ENCODE data around the gene NTHL1. TPM values are rescaled to one million over a fixed set of nuclear protein-coding genes. Genes with fewer than 3 reads are reported as not detected.

NTHL1 gene
- total and polyA plus RNA-seq, 3 experiments from 2014 or later, result 16.3 to 29.5 (median 28.7) TPM

DNA sequence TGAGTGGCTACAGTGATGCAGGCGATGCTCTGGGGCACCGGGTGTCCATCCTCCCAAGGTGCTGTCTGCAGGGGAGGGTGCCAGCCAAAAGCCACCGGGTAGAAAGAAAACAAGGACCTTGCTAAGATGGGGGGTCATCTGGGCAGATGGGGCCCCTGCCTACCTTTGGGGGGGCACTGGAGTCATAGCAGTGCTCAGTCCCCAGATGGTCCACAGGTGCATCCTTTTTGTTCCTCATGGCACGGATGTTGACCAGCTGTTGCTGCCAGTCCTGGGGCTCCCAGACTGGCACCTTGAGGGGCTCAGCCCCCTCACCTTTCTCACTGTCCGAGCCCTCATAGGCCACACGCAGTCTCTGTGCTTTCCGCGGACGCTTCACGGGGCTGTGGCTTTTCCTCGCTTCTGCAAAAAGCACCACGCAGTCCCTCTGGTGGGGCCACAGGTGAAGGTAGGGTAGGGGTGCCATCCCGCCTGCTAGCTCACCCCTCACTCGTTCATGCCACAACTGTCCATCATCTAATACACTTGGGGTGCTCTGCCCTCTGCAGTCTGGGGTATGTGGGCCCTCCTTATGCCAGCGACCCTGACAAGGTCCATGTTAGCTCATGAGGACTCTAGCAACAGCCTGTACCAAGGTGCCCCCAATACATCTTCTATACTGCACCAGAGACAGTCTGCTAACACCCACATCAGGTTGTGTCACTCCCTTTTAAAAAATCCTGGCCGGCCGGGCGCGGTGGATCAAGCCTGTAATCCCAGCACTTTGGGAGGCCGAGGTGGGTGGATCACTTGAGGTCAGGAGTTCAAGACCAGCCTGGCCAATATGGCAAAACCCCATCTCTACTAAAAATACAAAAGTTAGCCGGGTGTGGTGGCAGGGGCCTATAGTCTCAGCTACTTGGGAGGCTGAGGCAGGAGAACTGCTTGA lies 1.4 kb downstream of the NTHL1 start:
- Mint-ChIP-seq H3K36me3 (peaks cover 0 to 18% (median under 1%) of the 10 kb centered on the region in 3 donors), H3K9me3 (no peaks in the 10 kb centered on the region), H3K27me3 (no peaks in the 10 kb centered on the region), H3K27ac (peak overlapping the region in 1 of 8 donors; percentile 77), H3K4me3 (peak overlapping the region; percentile 34 to 94 (median 90)), H3K4me1 (peaks cover 14 to 27% (median 16%) of the 10 kb centered on the region in 3 donors)
- Histone ChIP-seq H3K27ac (ENCODE audit: low read depth, low read length) (no peak overlapping the region), H3K36me3 (ENCODE audit: insufficient read depth, low read length) (no peaks in the 10 kb centered on the region), H3K4me1 (ENCODE audit: insufficient read depth, low read length) (peaks cover 14% of the 10 kb centered on the region), H3K4me3 (ENCODE audit: low read length) (no peak overlapping the region), H3K27me3 (ENCODE audit: insufficient read depth, low read length, poor library complexity, severe bottlenecking) (no peaks in the 10 kb centered on the region), H3K9me3 (ENCODE audit: low read length) (no peaks in the 10 kb centered on the region)
- DNase-seq, result no peak
- ChIA-PET CTCF (interaction anchor here (1.2 to 2.5 kb wide), 5 partner anchors 21 to 109 kb away, joined by 3 to 17 read pairs (median 4); partner anchors contain the start of gene TRAF7), POLR2A (interaction anchor here (2.1 kb wide), 1 partner anchor 10 kb away, joined by 6 read pairs; no protein-coding TSS in a partner anchor)

DNA sequence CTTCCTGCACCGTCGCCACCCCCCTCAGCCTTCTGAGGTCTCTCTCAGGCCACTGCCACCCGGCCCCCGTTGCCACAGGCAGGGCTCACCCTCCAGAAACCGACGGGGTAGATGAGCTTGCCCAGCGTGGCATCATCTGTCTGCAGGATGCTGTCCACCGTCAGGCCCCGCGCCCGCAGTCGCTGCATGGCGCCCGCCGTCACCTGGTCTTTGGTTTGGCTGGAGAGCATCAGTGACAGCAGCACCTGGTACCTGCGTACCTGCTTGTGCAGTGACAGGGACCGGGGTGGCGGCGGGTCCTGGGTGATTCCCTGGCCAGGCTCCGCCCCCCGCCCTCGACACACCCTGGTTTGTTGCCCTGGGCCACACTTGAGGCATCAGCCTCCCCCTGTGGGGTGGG lies 3.1 kb downstream of the NTHL1 start:
- Histone ChIP-seq H3K9me3 (ENCODE audit: low read length) (no peaks in the 10 kb centered on the region), H3K27ac (ENCODE audit: low read depth, low read length) (no peak overlapping the region), H3K4me3 (ENCODE audit: low read length) (no peak overlapping the region), H3K36me3 (ENCODE audit: insufficient read depth, low read length) (no peaks in the 10 kb centered on the region), H3K4me1 (ENCODE audit: insufficient read depth, low read length) (peaks cover 14% of the 10 kb centered on the region), H3K27me3 (ENCODE audit: insufficient read depth, low read length, poor library complexity, severe bottlenecking) (no peaks in the 10 kb centered on the region)
- DNase-seq, result no peak
- POLR2A ChIA-PET, result interaction anchor here (0.6 kb wide), 1 partner anchor 217 kb away, joined by 4 read pairs; no protein-coding TSS in a partner anchor
- CTCF ChIA-PET, result no interaction called here
- H3K27ac Mint-ChIP-seq, result no peak overlapping the region
- peaks cover 0 to 8% (median 0%) of the 10 kb centered on the region in 3 donors for H3K36me3 Mint-ChIP-seq
- H3K4me1 Mint-ChIP-seq, result peaks cover 14 to 22% (median 16%) of the 10 kb centered on the region in 3 donors
- H3K9me3 Mint-ChIP-seq, result no peaks in the 10 kb centered on the region
- no peaks in the 10 kb centered on the region for H3K27me3 Mint-ChIP-seq
- no peak overlapping the region for H3K4me3 Mint-ChIP-seq

DNA sequence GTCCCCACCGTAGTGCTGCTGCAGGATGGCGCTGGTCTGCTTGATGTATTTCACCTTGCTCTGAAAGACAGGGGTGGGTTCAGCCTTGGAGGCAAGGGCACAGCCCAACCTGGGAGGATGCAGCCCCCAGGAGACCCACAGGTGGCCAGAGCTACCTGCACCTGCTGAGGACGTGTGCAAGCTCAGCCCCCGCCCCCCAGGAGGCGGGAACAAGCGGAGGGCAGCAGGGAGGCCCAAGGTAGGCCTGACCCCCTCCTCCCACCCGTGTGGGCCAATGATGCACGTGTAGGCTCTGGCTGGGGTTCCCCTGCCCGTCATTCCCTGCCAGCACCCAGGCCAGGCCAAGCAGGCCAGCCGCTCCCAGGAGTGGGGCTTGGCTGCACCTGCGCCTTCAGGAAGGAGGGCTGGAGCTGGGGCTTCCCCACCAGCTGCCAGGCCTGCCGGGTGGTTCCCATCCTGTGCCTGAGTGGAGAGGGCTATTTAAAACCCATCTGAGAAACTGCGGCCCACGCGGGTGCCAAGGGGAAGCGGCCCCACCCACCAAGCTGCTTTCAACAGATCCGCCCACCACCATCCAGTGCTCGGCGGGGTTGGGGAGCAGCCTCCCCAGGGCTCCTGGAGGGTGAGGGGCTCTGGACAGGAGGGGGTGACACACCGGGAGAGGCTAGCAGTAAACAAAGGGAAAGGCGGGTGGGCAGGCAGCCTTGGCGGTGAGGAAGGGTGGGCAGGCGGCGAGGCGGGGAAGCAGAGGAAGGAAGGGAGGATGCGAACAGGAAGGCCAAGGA lies 3.8 kb downstream of the NTHL1 start:
- ChIA-PET POLR2A (no interaction called here), CTCF (no interaction called here)
- peaks cover 0 to 8% (median 0%) of the 10 kb centered on the region in 3 donors for H3K36me3 Mint-ChIP-seq
- no peak overlapping the region for H3K4me3 Mint-ChIP-seq
- no peaks in the 10 kb centered on the region for H3K9me3 Mint-ChIP-seq
- no peaks in the 10 kb centered on the region for H3K27me3 Mint-ChIP-seq
- no peak overlapping the region for H3K27ac Mint-ChIP-seq
- H3K4me1 Mint-ChIP-seq, result peaks cover 14 to 19% (median 15%) of the 10 kb centered on the region in 3 donors
- H3K27ac ChIP-seq (ENCODE audit: low read depth, low read length), result no peak overlapping the region
- DNase-seq, result no peak
- H3K9me3 ChIP-seq (ENCODE audit: low read length), result no peaks in the 10 kb centered on the region
- H3K36me3 ChIP-seq (ENCODE audit: insufficient read depth, low read length), result no peaks in the 10 kb centered on the region
- no peaks in the 10 kb centered on the region for H3K27me3 ChIP-seq (ENCODE audit: insufficient read depth, low read length, poor library complexity, severe bottlenecking)
- H3K4me3 ChIP-seq (ENCODE audit: low read length), result no peak overlapping the region
- peaks cover 12% of the 10 kb centered on the region for H3K4me1 ChIP-seq (ENCODE audit: insufficient read depth, low read length)

GRCh38 chr16:2042986-2043666 lies 4.5 kb downstream of the NTHL1 start:
- CTCF ChIA-PET, result no interaction called here
- no peak overlapping the region for H3K4me3 Mint-ChIP-seq

GRCh38 chr16:2042171-2042985 lies 5.3 kb downstream of the NTHL1 start:
- Mint-ChIP-seq H3K9me3 (no peaks in the 10 kb centered on the region), H3K27me3 (no peaks in the 10 kb centered on the region), H3K4me3 (no peak overlapping the region), H3K27ac (no peak overlapping the region), H3K36me3 (peaks cover 0 to 5% (median 0%) of the 10 kb centered on the region in 3 donors), H3K4me1 (peaks cover 5 to 11% (median 6%) of the 10 kb centered on the region in 3 donors)
- Histone ChIP-seq H3K27ac (ENCODE audit: low read depth, low read length) (peak overlapping the region; percentile 16), H3K4me1 (ENCODE audit: insufficient read depth, low read length) (peaks cover 6% of the 10 kb centered on the region), H3K9me3 (ENCODE audit: low read length) (no peaks in the 10 kb centered on the region), H3K27me3 (ENCODE audit: insufficient read depth, low read length, poor library complexity, severe bottlenecking) (no peaks in the 10 kb centered on the region), H3K36me3 (ENCODE audit: insufficient read depth, low read length) (no peaks in the 10 kb centered on the region), H3K4me3 (ENCODE audit: low read length) (no peak overlapping the region)
- ChIA-PET CTCF (no interaction called here), POLR2A (no interaction called here)
- DNase-seq, result no peak

More at GRCh38 chr16:2042986-2043666, 4.5 kb downstream of the NTHL1 start:
- Histone ChIP-seq H3K36me3 (ENCODE audit: insufficient read depth, low read length) (no peaks in the 10 kb centered on the region), H3K4me1 (ENCODE audit: insufficient read depth, low read length) (peaks cover 6% of the 10 kb centered on the region), H3K9me3 (ENCODE audit: low read length) (no peaks in the 10 kb centered on the region), H3K27ac (ENCODE audit: low read depth, low read length) (no peak overlapping the region), H3K4me3 (ENCODE audit: low read length) (no peak overlapping the region), H3K27me3 (ENCODE audit: insufficient read depth, low read length, poor library complexity, severe bottlenecking) (no peaks in the 10 kb centered on the region)
- peaks cover 0 to 7% (median 0%) of the 10 kb centered on the region in 3 donors for H3K36me3 Mint-ChIP-seq
- H3K9me3 Mint-ChIP-seq, result no peaks in the 10 kb centered on the region
- DNase-seq, result no peak
- peaks cover 7 to 12% (median 7%) of the 10 kb centered on the region in 3 donors for H3K4me1 Mint-ChIP-seq
- POLR2A ChIA-PET, result no interaction called here
- no peaks in the 10 kb centered on the region for H3K27me3 Mint-ChIP-seq
- H3K27ac Mint-ChIP-seq, result no peak overlapping the region

- DNase-seq, result no peak
- Histone ChIP-seq H3K27me3 (ENCODE audit: insufficient read depth, low read length, poor library complexity, severe bottlenecking) (no peaks in the 10 kb centered on the region), H3K4me3 (ENCODE audit: low read length) (no peak overlapping the region), H3K27ac (ENCODE audit: low read depth, low read length) (no peak overlapping the region), H3K4me1 (ENCODE audit: insufficient read depth, low read length) (no peaks in the 10 kb centered on the region), H3K9me3 (ENCODE audit: low read length) (no peaks in the 10 kb centered on the region), H3K36me3 (ENCODE audit: insufficient read depth, low read length) (no peaks in the 10 kb centered on the region)
- Mint-ChIP-seq H3K4me1 (no peaks in the 10 kb centered on the region), H3K27me3 (no peaks in the 10 kb centered on the region), H3K36me3 (no peaks in the 10 kb centered on the region), H3K9me3 (no peaks in the 10 kb centered on the region), H3K4me3 (no peak overlapping the region), H3K27ac (no peak overlapping the region)
- ChIA-PET CTCF (interaction anchor here (0.6 to 2.1 kb wide), 2 partner anchors 99 to 111 kb away, joined by 4 to 8 read pairs; no protein-coding TSS in a partner anchor), POLR2A (no interaction called here)
These were observed 6.7 kb downstream of the NTHL1 start for GRCh38 chr16:2040787-2041522.
